H9 (cell line): ENCODE measurements around the gene TYW3. TPM values are rescaled to one million over a fixed set of nuclear protein-coding genes. Genes with fewer than 3 reads are reported as not detected.

ENCODE experiments used
- DNase-seq: peaks from one replicate; pipeline ENCODE4 v3.0.0-alpha.2; 2017
- H2AFZ ChIP-seq: one replicate; pipeline ENCODE4 v1.6.1; 2013; ENCODE audit warnings: mild to moderate bottlenecking, low read length, control low read depth, moderate library complexity
- H2AK5ac ChIP-seq: 2 replicates; pipeline ENCODE4 v1.6.1; 2013; ENCODE audit warnings: low read length, control low read depth, mixed read lengths; ENCODE audit not compliant: insufficient read length
- H2BK120ac ChIP-seq: one replicate; pipeline ENCODE4 v1.6.1; 2013; ENCODE audit warnings: low read depth, mild to moderate bottlenecking, low read length, control low read depth, inconsistent platforms; ENCODE audit not compliant: poor library complexity, severe bottlenecking
- H2BK12ac ChIP-seq: 2 replicates; pipeline ENCODE4 v1.6.1; 2013; ENCODE audit warnings: low read length, control low read depth, mixed read lengths, low read depth; ENCODE audit not compliant: insufficient read length
- H2BK15ac ChIP-seq: 2 replicates; pipeline ENCODE4 v1.6.1; 2013; ENCODE audit warnings: low read depth, low read length, control low read depth
- H2BK20ac ChIP-seq: one replicate; pipeline ENCODE4 v1.6.1; 2013; ENCODE audit warnings: low read depth, mild to moderate bottlenecking, low read length, control low read depth, inconsistent platforms; ENCODE audit not compliant: poor library complexity, severe bottlenecking
- H2BK5ac ChIP-seq: 2 replicates; pipeline ENCODE4 v1.6.1; 2013; ENCODE audit warnings: low read length, control low read depth, mixed read lengths; ENCODE audit not compliant: insufficient read length
- H3K14ac ChIP-seq: 2 replicates; pipeline ENCODE4 v1.6.1; 2013; ENCODE audit warnings: low read length, control low read depth; ENCODE audit not compliant: insufficient read depth
- H3K18ac ChIP-seq: 2 replicates; pipeline ENCODE4 v1.6.1; 2013; ENCODE audit warnings: low read depth, mild to moderate bottlenecking, mixed read lengths, low read length, control low read depth; ENCODE audit not compliant: insufficient read length
- H3K23ac ChIP-seq: 2 replicates; pipeline ENCODE4 v1.6.1; 2013; ENCODE audit warnings: low read length, control low read depth, mixed read lengths, low read depth; ENCODE audit not compliant: insufficient read length
- H3K23me2 ChIP-seq: 2 replicates; pipeline ENCODE4 v1.6.1; 2013; ENCODE audit warnings: low read depth, mild to moderate bottlenecking, mixed read lengths, low read length, control low read depth; ENCODE audit not compliant: insufficient read length, poor library complexity, severe bottlenecking
- H3K27ac ChIP-seq: 2 replicates; pipeline ENCODE4 v1.5.1; 2013; ENCODE audit warnings: low read length, control low read depth, mixed read lengths, low read depth; ENCODE audit not compliant: insufficient read length
- H3K27me3 ChIP-seq: 2 replicates; pipeline ENCODE4 v1.6.1; 2013; ENCODE audit warnings: low read length, control low read depth, inconsistent platforms; ENCODE audit not compliant: insufficient read depth
- H3K4ac ChIP-seq: 2 replicates; pipeline ENCODE4 v1.6.1; 2013; ENCODE audit warnings: low read depth, mild to moderate bottlenecking, control low read depth, inconsistent platforms, low read length, moderate library complexity
- H3K4me1 ChIP-seq: 2 replicates; pipeline ENCODE4 v1.6.1; 2013; ENCODE audit warnings: low read length, control low read depth, inconsistent platforms; ENCODE audit not compliant: insufficient read depth
- H3K4me2 ChIP-seq: 2 replicates; pipeline ENCODE4 v1.6.1; 2013; ENCODE audit warnings: low read length, control low read depth, mixed read lengths; ENCODE audit not compliant: insufficient read length, insufficient read depth
- H3K56ac ChIP-seq: 2 replicates; pipeline ENCODE4 v1.6.1; 2013; ENCODE audit warnings: low read depth, mild to moderate bottlenecking, mixed read lengths, low read length, control low read depth; ENCODE audit not compliant: insufficient read length
- H3K79me1 ChIP-seq: 2 replicates; pipeline ENCODE4 v1.6.1; 2013; ENCODE audit warnings: low read depth, mild to moderate bottlenecking, moderate library complexity, low read length, control low read depth, inconsistent platforms; ENCODE audit not compliant: insufficient read depth, poor library complexity, severe bottlenecking
- H3K79me2 ChIP-seq: 2 replicates; pipeline ENCODE4 v1.6.1; 2013; ENCODE audit warnings: low read length, control low read depth, inconsistent platforms; ENCODE audit not compliant: insufficient read depth
- H3K9ac ChIP-seq: 2 replicates; pipeline ENCODE4 v1.6.1; 2013; ENCODE audit warnings: low read length, control low read depth, mixed read lengths; ENCODE audit not compliant: insufficient read length; ENCODE audit errors: extremely low read depth
- H3K9me3 ChIP-seq: one replicate; pipeline ENCODE4 v1.6.1; 2013; ENCODE audit warnings: low read depth, low read length, inconsistent platforms; ENCODE audit not compliant: control insufficient read depth
- H3T11ph ChIP-seq: one replicate; pipeline ENCODE4 v1.6.1; 2013; ENCODE audit warnings: mild to moderate bottlenecking, low read length, control low read depth, inconsistent platforms
- H4K20me1 ChIP-seq: one replicate; pipeline ENCODE4 v1.6.1; 2013; ENCODE audit not compliant: control insufficient read depth, insufficient read length, insufficient read depth
- H4K5ac ChIP-seq: 2 replicates; pipeline ENCODE4 v1.6.1; 2013; ENCODE audit warnings: low read depth, mild to moderate bottlenecking, mixed read lengths, low read length, control low read depth; ENCODE audit not compliant: insufficient read length
- H4K8ac ChIP-seq: replicated peaks from 2 replicates; pipeline ENCODE4 v1.6.1; 2013; ENCODE audit warnings: low read length, control low read depth, mixed read lengths, low read depth; ENCODE audit not compliant: insufficient read length
- H4K91ac ChIP-seq: 2 replicates; pipeline ENCODE4 v1.6.1; 2013; ENCODE audit warnings: low read depth, mild to moderate bottlenecking, moderate library complexity, mixed read lengths, low read length, control low read depth; ENCODE audit not compliant: insufficient read length
- H3K27ac Mint-ChIP-seq, 3 experiments: 2 replicates in 2 of 3; 3 replicates in 1 of 3; pipeline ENCODE4 v1.8.0; 2020 to 2021; ENCODE audit warnings: mixed read lengths in 3 of 3, mild to moderate bottlenecking in 1 of 3, moderate library complexity in 1 of 3
- H3K27me3 Mint-ChIP-seq: 2 replicates; pipeline ENCODE4 v1.8.0; 2021; ENCODE audit warnings: low read depth, mild to moderate bottlenecking, moderate library complexity, mixed read lengths
- H3K36me3 Mint-ChIP-seq, 3 experiments: 2 replicates in 2 of 3; 3 replicates in 1 of 3; pipeline ENCODE4 v1.8.0; 2020 to 2021; ENCODE audit warnings: low read depth in 3 of 3, mixed read lengths in 3 of 3; ENCODE audit not compliant: insufficient read depth in 1 of 3
- H3K4me1 Mint-ChIP-seq, 2 experiments: 2 replicates each; pipeline ENCODE4 v1.8.0; 2020; ENCODE audit warnings: mixed read lengths in 2 of 2
- H3K4me3 Mint-ChIP-seq, 2 experiments: 2 replicates in 1 of 2; 3 replicates in 1 of 2; pipeline ENCODE4 v1.8.0; 2020 to 2021; ENCODE audit warnings: mild to moderate bottlenecking in 2 of 2, mixed read lengths in 2 of 2, moderate library complexity in 1 of 2
- H3K9me3 Mint-ChIP-seq, 2 experiments: 2 replicates in 1 of 2; 3 replicates in 1 of 2; pipeline ENCODE4 v1.8.0; 2020; ENCODE audit warnings: mild to moderate bottlenecking in 2 of 2, mixed read lengths in 2 of 2, moderate library complexity in 1 of 2
- CTCF ChIP-seq: fragments of 200-600 bp; sonication (generic); conservative IDR thresholded peaks from 3 replicates; pipeline ENCODE4 v1.8.0; 2021; ENCODE audit warnings: antibody characterized with exemption, mild to moderate bottlenecking
- WGBS: extraction: QIAGEN DNeasy Blood & Tissue Kit; methylation state at CpG from one replicate; pipeline ENCODE4 v1.1.7; 2013; ENCODE audit warnings: missing lambda C conversion rate, low lambda C conversion rate, mixed read lengths; ENCODE audit not compliant: insufficient read length; ENCODE audit errors: extremely low coverage; 5-methylcytosine and 5-hydroxymethylcytosine counted together
- total RNA-seq: library from RNA; stranded (reverse); gene quantifications from 2 replicates; pipeline ENCODE4 v1.2.1, GENCODE V29; 2021

The TYW3 gene
- total RNA-seq, 1 experiment from 2014 or later: 10.9 TPM

GRCh38 chr1:74812180-74812541 lies 79.2 kb downstream of the TYW3 start:
- DNase-seq: no peak
- Histone ChIP-seq H2AFZ (no peak overlapping the region), H3K18ac (no peak overlapping the region), H2BK20ac (no peak overlapping the region), H3T11ph (no peak overlapping the region), H4K20me1 (no peaks in the 10 kb centered on the region), H3K4ac (no peak overlapping the region), H3K4me2 (no peak overlapping the region), H3K27ac (no peak overlapping the region), H2BK12ac (no peak overlapping the region), H4K8ac (no peak overlapping the region), H2BK5ac (no peak overlapping the region), H3K9me3 (no peaks in the 10 kb centered on the region), H2BK15ac (no peak overlapping the region), H4K91ac (no peak overlapping the region), H3K14ac (no peak overlapping the region), H4K5ac (no peak overlapping the region), H2AK5ac (no peak overlapping the region), H3K23me2 (no peaks in the 10 kb centered on the region), H3K27me3 (no peaks in the 10 kb centered on the region), H3K79me1 (no peaks in the 10 kb centered on the region), H3K56ac (no peak overlapping the region), H3K79me2 (no peaks in the 10 kb centered on the region), H3K9ac (no peak overlapping the region), H3K23ac (no peak overlapping the region), H3K4me1 (no peaks in the 10 kb centered on the region), H2BK120ac (no peak overlapping the region)
- Mint-ChIP-seq H3K4me3 (no peak overlapping the region), H3K27me3 (no peaks in the 10 kb centered on the region), H3K36me3 (no peaks in the 10 kb centered on the region), H3K9me3 (no peaks in the 10 kb centered on the region), H3K27ac (no peak overlapping the region), H3K4me1 (peaks cover 3 to 7% of the 10 kb centered on the region in 2 experiments)
- WGBS: no CpG with 5 or more reads among the region's 1 CpG
- no peak for TF ChIP-seq CTCF

Other genes with a start within 250 kb of the TYW3 start
- not detected in 2 replicates for gene LRRC53, start 220.5 kb upstream of the TYW3 start, total RNA-seq
- gene ERICH3, start 59.4 kb upstream of the TYW3 start, total RNA-seq: not detected in 2 replicates
- 12.7 and 14.0 TPM in 2 replicates for gene CRYZ, start 102 bp upstream of the TYW3 start, total RNA-seq